GM20000 (cell line): ENCODE results near the gene PCYOX1L.

Source experiments
- DNase-seq: peaks from one replicate; pipeline ENCODE4 v3.0.0; 2012; ENCODE audit warnings: low spot score
- CTCF ChIP-seq: IDR thresholded peaks from 2 replicates; pipeline ENCODE4 v1.5.1; 2012; ENCODE audit warnings: mild to moderate bottlenecking, control low read depth; ENCODE audit errors: extremely low read depth, missing control alignments

PCYOX1L gene

GRCh38 chr5:149317281-149318048 lies 40.4 kb upstream of the PCYOX1L start:
- peak; percentile 71 for DNase-seq
- TF ChIP-seq CTCF: peak; percentile 65

GRCh38 chr5:149319174-149319573 lies 38.7 kb upstream of the PCYOX1L start:
- no peak for DNase-seq
- TF ChIP-seq CTCF: no peak

- TF ChIP-seq CTCF: no peak
- no peak for DNase-seq
Measured at GRCh38 chr5:149320791-149321330, 37.0 kb upstream of the PCYOX1L start.

GRCh38 chr5:149322518-149322917 lies 35.3 kb upstream of the PCYOX1L start:
- no peak for DNase-seq
- TF ChIP-seq CTCF: no peak

- DNase-seq: no peak
- TF ChIP-seq CTCF: no peak
Measured at GRCh38 chr5:149323210-149323609, 34.6 kb upstream of the PCYOX1L start.

GRCh38 chr5:149323621-149324205 lies 34.1 kb upstream of the PCYOX1L start:
- TF ChIP-seq CTCF: no peak
- no peak for DNase-seq

- no peak for DNase-seq
- no peak for TF ChIP-seq CTCF
Measured at GRCh38 chr5:149324641-149325040, 33.2 kb upstream of the PCYOX1L start.
